Ishikawa (cell line): ENCODE measurements around the gene PGAM2.
A peak's percentile ranks its signal among the peaks of the same experiment; 100 is the strongest.

Source experiments
- CEBPB ChIP-seq: IDR thresholded peaks from 2 replicates; pipeline ENCODE4 v1.6.1; 2012
- CREB1 ChIP-seq: IDR thresholded peaks from 2 replicates; pipeline ENCODE4 v1.6.1; 2012; ENCODE audit warnings: low read depth
- EGR1 ChIP-seq: IDR thresholded peaks from 2 replicates; pipeline ENCODE4 v1.6.1; 2012
- EP300 ChIP-seq: IDR thresholded peaks from 2 replicates; pipeline ENCODE4 v1.6.1; 2012; ENCODE audit warnings: borderline replicate concordance
- FOXM1 ChIP-seq: IDR thresholded peaks from 2 replicates; pipeline ENCODE4 v1.6.1; 2012; ENCODE audit warnings: low read depth, borderline replicate concordance
- NFIC ChIP-seq: IDR thresholded peaks from 2 replicates; pipeline ENCODE4 v1.6.1; 2012
- RAD21 ChIP-seq: IDR thresholded peaks from 2 replicates; pipeline ENCODE4 v1.6.1; 2012; ENCODE audit warnings: low read depth
- TAF1 ChIP-seq: IDR thresholded peaks from 2 replicates; pipeline ENCODE4 v1.6.1; 2012; ENCODE audit warnings: low read depth, mild to moderate bottlenecking
- TCF12 ChIP-seq: IDR thresholded peaks from 2 replicates; pipeline ENCODE4 v1.6.1; 2012; ENCODE audit warnings: low read depth
- TEAD4 ChIP-seq: IDR thresholded peaks from 2 replicates; pipeline ENCODE4 v1.6.1; 2012
- YY1 ChIP-seq: IDR thresholded peaks from 2 replicates; pipeline ENCODE4 v1.6.1; 2012; ENCODE audit warnings: low read depth
- ZBTB7A ChIP-seq: IDR thresholded peaks from 2 replicates; pipeline ENCODE4 v1.6.1; 2012; ENCODE audit warnings: low read depth
- TF ChIP-seq, protein P1 (sequence below): IDR thresholded peaks from 2 replicates; pipeline ENCODE4 v1.6.1; 2012
- TF ChIP-seq, protein P2 (sequence below): IDR thresholded peaks from 2 replicates; pipeline ENCODE4 v1.6.1; 2012
- TF ChIP-seq, protein P3 (sequence below): IDR thresholded peaks from 2 replicates; pipeline ENCODE4 v1.6.1; 2012; ENCODE audit warnings: low read depth, mild to moderate bottlenecking

The PGAM2 gene

DNA sequence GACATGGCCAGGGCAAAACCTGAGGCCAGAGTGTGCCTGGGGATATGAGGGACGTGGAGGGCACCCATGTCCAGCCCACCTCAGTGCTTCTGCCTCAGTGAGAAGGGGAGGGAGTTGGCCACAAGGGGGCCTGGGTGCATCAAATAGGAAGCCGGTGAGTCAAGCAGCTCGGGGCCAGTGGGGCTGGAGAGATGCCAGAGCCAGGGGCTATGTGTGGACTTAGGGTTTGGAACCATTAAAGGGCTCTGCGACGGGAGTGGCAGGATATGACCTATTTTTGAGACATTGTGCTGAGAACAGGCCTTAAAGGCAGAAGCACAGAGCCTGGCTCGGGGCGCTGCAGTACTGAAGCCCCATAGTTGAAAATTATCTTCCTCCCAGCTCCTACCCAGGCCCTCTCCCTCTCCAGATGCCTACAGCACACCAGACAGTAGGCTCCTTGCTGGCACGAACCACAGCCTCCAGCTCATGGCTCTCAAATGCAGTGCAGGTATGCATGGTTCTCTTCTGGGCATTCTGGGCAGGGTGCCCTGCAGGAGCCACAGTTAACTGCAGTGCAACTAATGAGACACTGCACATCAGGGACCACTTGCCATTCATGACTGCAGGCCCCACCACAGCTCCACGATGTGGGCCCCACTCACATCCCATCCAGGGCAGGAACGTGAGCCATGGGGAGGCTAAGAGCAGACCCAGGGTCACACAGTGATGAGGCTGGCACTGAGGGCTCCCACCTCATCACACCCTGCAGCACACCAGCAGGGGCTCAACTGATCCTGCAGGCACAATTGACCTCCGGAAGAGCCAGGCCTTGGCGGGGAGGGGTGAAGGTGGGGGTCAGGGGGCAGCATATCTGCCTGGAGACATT lies 7.2 kb upstream of the PGAM2 start:
- TF ChIP-seq NFIC (peak; percentile 35; the same call in 1 of the 2 replicates), RAD21 (peak; percentile 69)
- TF ChIP-seq, protein P1, sequence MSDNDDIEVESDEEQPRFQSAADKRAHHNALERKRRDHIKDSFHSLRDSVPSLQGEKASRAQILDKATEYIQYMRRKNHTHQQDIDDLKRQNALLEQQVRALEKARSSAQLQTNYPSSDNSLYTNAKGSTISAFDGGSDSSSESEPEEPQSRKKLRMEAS: no peak

DNA sequence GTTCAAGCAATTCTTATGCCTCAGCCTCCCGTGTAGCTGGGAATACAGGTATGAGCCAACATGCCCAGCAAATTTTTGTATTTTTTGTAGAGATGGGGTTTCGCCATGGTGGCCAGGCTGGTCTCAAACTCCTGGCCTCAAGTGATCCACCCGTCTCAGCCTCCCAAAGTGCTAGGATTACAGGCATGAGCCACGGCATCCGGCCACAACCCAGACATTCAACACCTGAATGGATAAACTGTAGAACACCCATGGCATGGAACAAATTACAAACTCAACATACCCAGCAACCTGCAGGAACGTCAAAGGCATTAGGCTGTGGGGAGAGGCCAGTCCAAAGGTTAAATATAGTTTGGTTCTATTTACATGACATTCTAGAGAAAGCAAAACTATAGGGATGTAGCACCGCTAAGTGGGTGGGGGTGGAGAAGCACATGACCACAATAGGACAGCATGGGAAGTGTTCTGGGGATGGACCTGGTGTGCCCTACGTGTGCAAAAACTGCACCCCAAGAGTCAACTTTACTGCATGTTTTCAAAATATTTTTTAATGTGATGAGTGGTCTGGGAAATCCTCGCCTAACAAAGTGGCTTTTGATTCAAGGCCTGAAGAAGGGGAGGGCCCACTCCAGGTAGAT lies 6.5 kb upstream of the PGAM2 start:
- TF ChIP-seq ZBTB7A (no peak), TCF12 (no peak), TEAD4 (no peak), RAD21 (no peak), NFIC (no peak), EP300 (no peak), CEBPB (no peak), YY1 (no peak), CREB1 (no peak), TAF1 (no peak), FOXM1 (no peak), EGR1 (no peak)
- TF ChIP-seq, protein P2, sequence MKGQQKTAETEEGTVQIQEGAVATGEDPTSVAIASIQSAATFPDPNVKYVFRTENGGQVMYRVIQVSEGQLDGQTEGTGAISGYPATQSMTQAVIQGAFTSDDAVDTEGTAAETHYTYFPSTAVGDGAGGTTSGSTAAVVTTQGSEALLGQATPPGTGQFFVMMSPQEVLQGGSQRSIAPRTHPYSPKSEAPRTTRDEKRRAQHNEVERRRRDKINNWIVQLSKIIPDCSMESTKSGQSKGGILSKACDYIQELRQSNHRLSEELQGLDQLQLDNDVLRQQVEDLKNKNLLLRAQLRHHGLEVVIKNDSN: no peak
- TF ChIP-seq, protein P1: no peak
- TF ChIP-seq, protein P3, sequence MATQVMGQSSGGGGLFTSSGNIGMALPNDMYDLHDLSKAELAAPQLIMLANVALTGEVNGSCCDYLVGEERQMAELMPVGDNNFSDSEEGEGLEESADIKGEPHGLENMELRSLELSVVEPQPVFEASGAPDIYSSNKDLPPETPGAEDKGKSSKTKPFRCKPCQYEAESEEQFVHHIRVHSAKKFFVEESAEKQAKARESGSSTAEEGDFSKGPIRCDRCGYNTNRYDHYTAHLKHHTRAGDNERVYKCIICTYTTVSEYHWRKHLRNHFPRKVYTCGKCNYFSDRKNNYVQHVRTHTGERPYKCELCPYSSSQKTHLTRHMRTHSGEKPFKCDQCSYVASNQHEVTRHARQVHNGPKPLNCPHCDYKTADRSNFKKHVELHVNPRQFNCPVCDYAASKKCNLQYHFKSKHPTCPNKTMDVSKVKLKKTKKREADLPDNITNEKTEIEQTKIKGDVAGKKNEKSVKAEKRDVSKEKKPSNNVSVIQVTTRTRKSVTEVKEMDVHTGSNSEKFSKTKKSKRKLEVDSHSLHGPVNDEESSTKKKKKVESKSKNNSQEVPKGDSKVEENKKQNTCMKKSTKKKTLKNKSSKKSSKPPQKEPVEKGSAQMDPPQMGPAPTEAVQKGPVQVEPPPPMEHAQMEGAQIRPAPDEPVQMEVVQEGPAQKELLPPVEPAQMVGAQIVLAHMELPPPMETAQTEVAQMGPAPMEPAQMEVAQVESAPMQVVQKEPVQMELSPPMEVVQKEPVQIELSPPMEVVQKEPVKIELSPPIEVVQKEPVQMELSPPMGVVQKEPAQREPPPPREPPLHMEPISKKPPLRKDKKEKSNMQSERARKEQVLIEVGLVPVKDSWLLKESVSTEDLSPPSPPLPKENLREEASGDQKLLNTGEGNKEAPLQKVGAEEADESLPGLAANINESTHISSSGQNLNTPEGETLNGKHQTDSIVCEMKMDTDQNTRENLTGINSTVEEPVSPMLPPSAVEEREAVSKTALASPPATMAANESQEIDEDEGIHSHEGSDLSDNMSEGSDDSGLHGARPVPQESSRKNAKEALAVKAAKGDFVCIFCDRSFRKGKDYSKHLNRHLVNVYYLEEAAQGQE: no peak

DNA sequence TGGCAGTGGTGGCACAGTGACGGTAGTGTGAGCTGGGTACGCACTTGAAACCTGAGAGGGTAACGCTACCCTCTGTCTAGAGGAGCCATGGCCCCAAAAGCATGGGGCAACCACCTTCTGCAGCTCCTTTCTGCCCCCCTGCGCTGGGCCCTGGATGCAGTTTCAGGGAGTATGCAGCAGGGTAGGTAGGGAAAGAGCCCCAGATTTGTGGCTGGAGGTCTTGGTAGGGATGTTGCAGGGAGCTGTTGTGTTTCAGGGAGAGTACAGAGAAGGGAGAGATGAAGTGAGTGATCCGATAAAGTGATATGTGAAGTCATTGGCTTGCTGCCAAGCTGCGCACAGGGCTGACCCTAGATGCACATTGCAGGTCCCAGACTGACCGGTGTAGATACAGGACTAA lies 2.7 kb upstream of the PGAM2 start:
- TF ChIP-seq TCF12 (no peak), NFIC (peak; percentile 59)

DNA sequence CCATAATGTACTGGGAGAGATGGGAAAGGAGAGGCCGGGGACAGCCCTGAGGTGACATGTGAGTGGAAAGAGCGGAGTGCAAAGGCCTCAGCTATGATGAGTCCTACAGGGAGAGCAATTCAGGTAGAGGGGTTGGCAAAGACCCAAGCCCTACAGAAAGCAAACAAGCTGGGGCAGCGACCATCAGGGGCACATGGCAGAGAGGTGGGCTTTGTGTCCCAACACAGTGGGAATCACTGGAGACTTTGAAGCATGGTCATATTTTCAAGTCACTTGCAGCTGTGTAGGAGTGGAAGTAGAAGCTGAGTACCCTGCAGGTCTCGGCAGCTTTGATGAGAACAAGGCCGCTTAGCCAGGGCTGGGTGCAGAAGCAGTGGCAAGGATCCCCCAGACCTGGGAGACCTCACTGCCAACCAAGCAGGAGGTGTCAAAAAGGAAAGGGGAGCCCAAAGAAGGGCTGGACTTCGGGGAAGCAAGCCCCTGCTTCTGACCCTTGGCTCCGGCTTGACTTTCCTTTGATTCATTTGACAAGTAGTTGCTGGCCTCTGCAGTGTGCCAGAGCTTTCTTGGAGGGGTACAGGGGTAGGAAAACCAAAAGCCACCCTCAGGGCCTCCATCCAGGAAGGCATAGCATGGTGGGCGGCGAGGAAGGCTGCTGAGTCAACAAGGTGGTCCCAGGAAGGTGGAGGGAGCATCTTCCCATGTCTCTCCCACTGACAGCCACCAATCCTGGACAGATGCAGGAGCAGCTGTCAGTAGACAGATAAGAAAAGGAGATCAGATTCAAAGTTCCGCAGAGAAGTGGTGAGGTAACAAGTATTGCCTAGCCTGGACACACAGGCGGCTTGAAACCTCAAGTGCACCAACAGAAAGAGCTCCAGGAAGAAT lies 1.9 kb upstream of the PGAM2 start:
- no peak for TF ChIP-seq TCF12
- no peak for TF ChIP-seq EP300
- no peak for TF ChIP-seq RAD21
- TF ChIP-seq FOXM1: no peak
- TF ChIP-seq, protein P2: no peak
- no peak for TF ChIP-seq ZBTB7A
- TF ChIP-seq TAF1: no peak

DNA sequence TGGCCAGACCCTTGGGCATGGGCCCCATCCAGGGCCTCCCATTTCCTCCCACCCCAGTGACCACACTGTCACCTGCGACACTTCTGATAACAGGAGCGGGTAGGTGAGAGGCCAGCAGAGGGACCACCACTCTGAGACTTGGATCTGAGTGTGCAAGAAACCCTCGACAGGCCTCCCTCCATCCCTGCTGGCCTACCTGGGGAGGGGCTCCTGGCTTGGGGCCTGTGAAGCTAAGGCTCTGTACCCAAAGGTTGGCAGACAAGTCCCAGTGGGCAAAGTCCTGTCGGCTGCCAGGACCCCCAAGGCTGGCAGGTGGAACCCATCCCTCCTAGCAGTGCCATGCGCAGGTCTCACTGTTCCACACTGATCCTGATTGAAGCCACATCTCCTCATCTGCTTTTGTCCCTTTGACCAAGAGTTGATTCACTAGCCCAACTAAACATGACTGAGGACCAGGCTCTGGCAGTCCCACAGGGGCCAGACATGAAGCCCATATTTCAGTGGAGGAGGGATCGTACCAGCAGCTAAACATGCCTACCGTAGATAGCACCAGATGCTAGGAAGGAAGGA lies 1.2 kb upstream of the PGAM2 start:
- TF ChIP-seq YY1 (no peak), TCF12 (no peak), TAF1 (no peak), EGR1 (no peak), CREB1 (no peak), CEBPB (no peak)
- TF ChIP-seq, protein P2: no peak
- TF ChIP-seq, protein P3: no peak
- TF ChIP-seq, protein P1: no peak
